Lower leg skin (tissue), 3 donors: ENCODE data around the gene CCL27.

Experiments used
- CTCF ChIP-seq, 3 donors: fragments of 450-650 bp; IDR thresholded peaks; one replicate each; pipeline ENCODE4 v1.5.1; 2016; ENCODE audit warnings: antibody characterized with exemption in 3 of 3, mild to moderate bottlenecking in 3 of 3, moderate library complexity in 2 of 3
- POLR2A ChIP-seq, 2 donors: fragments of 450-650 bp; IDR thresholded peaks; one replicate each; pipeline ENCODE4 v1.6.1; 2016 to 2017; ENCODE audit warnings: antibody characterized with exemption in 2 of 2, mild to moderate bottlenecking in 1 of 2, moderate library complexity in 1 of 2

GRCh38 chr9:34612788-34613390, 49.6 kb downstream of the CCL27 start:
- TF ChIP-seq CTCF (IDR thresholded peaks at IDR 0.05): peak in 1 of 3 donors; percentile 28
- no peak for TF ChIP-seq POLR2A (IDR thresholded peaks at IDR 0.05)
